ENCODE measurements around the gene ELL2. TPM values are rescaled to one million over a fixed set of nuclear protein-coding genes. Genes with fewer than 3 reads are reported as not detected.

Gene ELL2
- 10 to 100 TPM; 75.0 to 78.6 TPM for total RNA-seq

GRCh38 chr5:95961617-95962474 is at the start of gene ELL2:
Gene ELL2, minus strand, starts transcription at chr5:95961851. Its CDS starts 130 bp downstream, at chr5:95961721.
- Mint-ChIP-seq H3K4me3 (peak within 1 kb of the TSS; percentile 93), H3K4me1 (ENCODE audit: low read depth) (peaks cover 40% of the 10 kb centered on the region), H3K27me3 (ENCODE audit: low read depth) (no peaks in the 10 kb centered on the region), H3K27ac (peak within 1 kb of the TSS; percentile 89), H3K36me3 (ENCODE audit: low read depth) (peaks cover 13% of the 10 kb centered on the region), H3K9me3 (no peaks in the 10 kb centered on the region)
- intact Hi-C loops (cut with micrococcal nuclease): loop anchor here (1.0 to 10.0 kb wide), 19 partner anchors 92 to 1223 kb away; partner anchors contain the start of genes ARSK, CAST, ERAP1 and RFESD
- CTCF ChIA-PET: interaction anchor here (0.7 to 3.9 kb wide), 7 partner anchors 11 to 375 kb away, joined by 3 to 21 read pairs (median 5); no protein-coding TSS in a partner anchor
- DNase-seq: peak; percentile 98

DNA sequence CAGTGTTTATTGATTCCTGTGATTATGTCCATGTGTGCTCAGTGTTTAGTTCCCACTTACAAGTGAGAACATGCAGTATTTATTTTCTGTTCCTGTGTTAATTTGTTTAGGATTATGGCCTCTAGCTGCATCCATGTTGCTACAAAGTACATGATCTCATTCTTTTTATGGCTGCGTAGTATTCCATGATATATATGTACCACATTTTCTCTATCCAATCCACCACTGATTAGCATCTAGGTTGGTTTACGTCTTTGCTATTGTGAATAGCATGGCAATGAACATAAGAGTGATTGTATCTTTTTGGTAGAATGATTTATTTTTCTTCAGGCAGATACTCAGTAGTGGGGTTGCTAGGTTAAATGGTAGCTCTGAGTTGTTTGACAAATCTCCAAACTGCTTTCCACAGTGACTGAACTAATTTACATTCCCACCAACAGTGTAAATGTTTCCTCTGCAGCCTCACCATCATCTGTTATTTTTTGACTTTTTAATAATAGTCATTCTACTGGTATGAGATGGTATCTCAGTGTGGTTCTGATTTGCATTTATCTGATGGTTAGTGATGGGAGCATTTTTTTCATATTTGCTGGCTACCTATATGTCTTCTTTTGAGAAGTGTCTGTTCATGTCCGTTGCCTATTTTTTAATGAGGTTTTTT is 47.5 kb upstream of the ELL2 start:
- Mint-ChIP-seq H3K27ac (no peak overlapping the region), H3K4me3 (no peak overlapping the region), H3K9me3 (peaks cover 5% of the 10 kb centered on the region), H3K27me3 (ENCODE audit: low read depth) (no peaks in the 10 kb centered on the region), H3K4me1 (ENCODE audit: low read depth) (no peaks in the 10 kb centered on the region), H3K36me3 (ENCODE audit: low read depth) (no peaks in the 10 kb centered on the region)
- CTCF ChIA-PET: no interaction called here
- intact Hi-C loops (cut with micrococcal nuclease): no loop called here
- no peak for DNase-seq

DNA sequence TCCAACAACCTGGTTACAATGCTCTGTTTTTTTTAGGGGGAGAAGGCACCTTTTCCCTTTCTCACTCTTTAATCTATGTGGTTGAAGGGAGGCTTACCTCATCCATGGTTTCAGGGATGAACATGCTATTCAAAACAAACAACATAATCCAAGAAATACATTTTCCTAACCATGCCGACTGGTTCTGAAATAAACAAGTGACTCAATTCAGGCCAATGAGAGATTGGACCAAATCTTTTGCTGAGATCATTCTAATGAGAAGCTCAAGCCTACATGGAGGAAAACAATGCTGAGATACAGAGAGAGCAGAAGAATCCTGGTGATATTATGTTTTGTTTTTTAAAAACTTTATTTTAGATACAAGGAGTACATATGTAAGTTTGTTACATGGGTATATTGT is 46.8 kb upstream of the ELL2 start:
- H3K9me3 Mint-ChIP-seq: peaks cover 5% of the 10 kb centered on the region
- no peak overlapping the region for H3K4me3 Mint-ChIP-seq
- CTCF ChIA-PET: no interaction called here
- DNase-seq: no peak
- intact Hi-C loops (cut with micrococcal nuclease): no loop called here
- H3K4me1 Mint-ChIP-seq (ENCODE audit: low read depth): no peaks in the 10 kb centered on the region
- no peak overlapping the region for H3K27ac Mint-ChIP-seq
- H3K36me3 Mint-ChIP-seq (ENCODE audit: low read depth): no peaks in the 10 kb centered on the region
- no peaks in the 10 kb centered on the region for H3K27me3 Mint-ChIP-seq (ENCODE audit: low read depth)

GRCh38 chr5:96007051-96007450 is 45.4 kb upstream of the ELL2 start:
- CTCF ChIA-PET: no interaction called here
- Mint-ChIP-seq H3K4me1 (ENCODE audit: low read depth) (no peaks in the 10 kb centered on the region), H3K27ac (no peak overlapping the region)

GRCh38 chr5:96006291-96006690 is 44.6 kb upstream of the ELL2 start:
- Mint-ChIP-seq H3K36me3 (ENCODE audit: low read depth) (no peaks in the 10 kb centered on the region), H3K4me3 (no peak overlapping the region), H3K4me1 (ENCODE audit: low read depth) (no peaks in the 10 kb centered on the region), H3K27ac (no peak overlapping the region), H3K27me3 (ENCODE audit: low read depth) (no peaks in the 10 kb centered on the region), H3K9me3 (peaks cover 3% of the 10 kb centered on the region)
- intact Hi-C loops (cut with micrococcal nuclease): no loop called here
- DNase-seq: no peak
- CTCF ChIA-PET: interaction anchor here (0.6 to 0.7 kb wide), 2 partner anchors 55 to 96 kb away, joined by 3 read pairs; no protein-coding TSS in a partner anchor

More at GRCh38 chr5:96007051-96007450, 45.4 kb upstream of the ELL2 start:
- intact Hi-C loops (cut with micrococcal nuclease): no loop called here
- DNase-seq: no peak
- Mint-ChIP-seq H3K4me3 (no peak overlapping the region), H3K36me3 (ENCODE audit: low read depth) (no peaks in the 10 kb centered on the region), H3K27me3 (ENCODE audit: low read depth) (no peaks in the 10 kb centered on the region), H3K9me3 (peaks cover 3% of the 10 kb centered on the region)

DNA sequence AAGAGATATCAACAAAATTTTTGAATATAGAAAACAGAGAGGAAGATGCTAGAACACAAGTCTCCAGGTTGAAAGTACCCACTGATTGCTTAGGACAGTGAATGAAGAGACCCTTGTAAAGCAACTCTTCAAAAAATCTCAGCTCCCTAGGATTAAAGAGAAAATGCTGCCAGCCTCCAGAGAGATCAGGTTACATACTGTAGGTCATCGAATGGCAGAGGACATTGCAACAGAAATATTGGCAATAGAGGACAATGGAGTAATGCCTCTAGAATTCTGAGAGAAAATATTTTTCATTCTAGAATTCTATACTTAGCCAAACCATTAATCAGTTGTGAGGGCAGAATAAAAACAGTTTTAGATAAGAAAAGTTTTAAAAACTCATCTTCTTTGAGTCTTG is 43.1 kb upstream of the ELL2 start:
- H3K9me3 Mint-ChIP-seq: peaks cover 3% of the 10 kb centered on the region
- H3K4me3 Mint-ChIP-seq: no peak overlapping the region
- no peaks in the 10 kb centered on the region for H3K36me3 Mint-ChIP-seq (ENCODE audit: low read depth)
- H3K27ac Mint-ChIP-seq: no peak overlapping the region
- H3K4me1 Mint-ChIP-seq (ENCODE audit: low read depth): no peaks in the 10 kb centered on the region
- peaks cover 3% of the 10 kb centered on the region for H3K27me3 Mint-ChIP-seq (ENCODE audit: low read depth)
- CTCF ChIA-PET: no interaction called here
- DNase-seq: no peak
- intact Hi-C loops (cut with micrococcal nuclease): no loop called here

GRCh38 chr5:96004087-96004486 is 42.4 kb upstream of the ELL2 start:
- intact Hi-C loops (cut with micrococcal nuclease): no loop called here
- Mint-ChIP-seq H3K9me3 (peaks cover 3% of the 10 kb centered on the region), H3K4me3 (no peak overlapping the region), H3K27ac (no peak overlapping the region), H3K27me3 (ENCODE audit: low read depth) (peaks cover 6% of the 10 kb centered on the region), H3K36me3 (ENCODE audit: low read depth) (no peaks in the 10 kb centered on the region), H3K4me1 (ENCODE audit: low read depth) (no peaks in the 10 kb centered on the region)
- CTCF ChIA-PET: no interaction called here
- no peak for DNase-seq

- no peak for DNase-seq
- CTCF ChIA-PET: no interaction called here
- intact Hi-C loops (cut with micrococcal nuclease): no loop called here
- no peak overlapping the region for H3K27ac Mint-ChIP-seq
- peaks cover 6% of the 10 kb centered on the region for H3K4me1 Mint-ChIP-seq (ENCODE audit: low read depth)
- H3K27me3 Mint-ChIP-seq (ENCODE audit: low read depth): peaks cover 6% of the 10 kb centered on the region
- H3K4me3 Mint-ChIP-seq: no peak overlapping the region
- no peaks in the 10 kb centered on the region for H3K36me3 Mint-ChIP-seq (ENCODE audit: low read depth)
- no peaks in the 10 kb centered on the region for H3K9me3 Mint-ChIP-seq
These were observed 39.6 kb upstream of the ELL2 start for GRCh38 chr5:96001262-96001661.

GRCh38 chr5:96000308-96000707 is 38.7 kb upstream of the ELL2 start:
- Mint-ChIP-seq H3K4me3 (no peak overlapping the region), H3K9me3 (no peaks in the 10 kb centered on the region), H3K4me1 (ENCODE audit: low read depth) (peaks cover 6% of the 10 kb centered on the region), H3K36me3 (ENCODE audit: low read depth) (no peaks in the 10 kb centered on the region), H3K27ac (no peak overlapping the region), H3K27me3 (ENCODE audit: low read depth) (peaks cover 6% of the 10 kb centered on the region)
- no peak for DNase-seq
- CTCF ChIA-PET: no interaction called here
- intact Hi-C loops (cut with micrococcal nuclease): no loop called here

GRCh38 chr5:95996904-95997723 is 35.5 kb upstream of the ELL2 start:
- no peak for DNase-seq
- CTCF ChIA-PET: no interaction called here
- no peak overlapping the region for H3K27ac Mint-ChIP-seq
- no peak overlapping the region for H3K4me3 Mint-ChIP-seq
- H3K36me3 Mint-ChIP-seq (ENCODE audit: low read depth): no peaks in the 10 kb centered on the region
- intact Hi-C loops (cut with micrococcal nuclease): no loop called here
- peaks cover 9% of the 10 kb centered on the region for H3K27me3 Mint-ChIP-seq (ENCODE audit: low read depth)
- H3K4me1 Mint-ChIP-seq (ENCODE audit: low read depth): peaks cover 6% of the 10 kb centered on the region
- no peaks in the 10 kb centered on the region for H3K9me3 Mint-ChIP-seq

DNA sequence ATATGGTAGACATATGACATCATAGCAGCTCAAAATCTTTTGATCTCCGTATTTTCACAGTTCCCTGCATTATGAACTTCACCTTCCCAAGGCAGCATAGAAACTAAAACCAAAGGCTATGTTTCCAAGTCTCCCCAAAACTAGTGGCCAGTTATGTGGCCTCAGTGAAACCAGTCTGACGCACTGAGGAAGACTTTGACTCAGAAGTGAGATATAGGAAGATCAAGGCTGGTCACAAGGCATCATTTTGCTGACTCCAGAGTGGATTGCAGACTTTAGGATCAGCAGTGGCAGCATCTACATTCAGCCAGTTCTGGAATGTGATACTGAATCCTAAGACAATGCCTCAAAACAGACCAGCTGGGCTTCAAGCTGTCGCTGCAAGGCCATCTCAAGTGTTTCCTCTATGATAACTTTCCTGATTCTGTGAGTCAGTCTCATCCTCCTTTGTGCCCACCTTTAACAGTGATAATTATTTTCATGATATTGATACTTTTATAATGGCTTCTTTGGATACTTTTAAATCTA is 34.4 kb upstream of the ELL2 start:
- DNase-seq: no peak
- Mint-ChIP-seq H3K4me1 (ENCODE audit: low read depth) (peaks cover 6% of the 10 kb centered on the region), H3K36me3 (ENCODE audit: low read depth) (no peaks in the 10 kb centered on the region), H3K9me3 (no peaks in the 10 kb centered on the region), H3K27me3 (ENCODE audit: low read depth) (peaks cover 9% of the 10 kb centered on the region), H3K27ac (no peak overlapping the region), H3K4me3 (no peak overlapping the region)
- CTCF ChIA-PET: interaction anchor here (1.2 kb wide), 1 partner anchor 9 kb away, joined by 3 read pairs; no protein-coding TSS in a partner anchor
- intact Hi-C loops (cut with micrococcal nuclease): no loop called here

DNA sequence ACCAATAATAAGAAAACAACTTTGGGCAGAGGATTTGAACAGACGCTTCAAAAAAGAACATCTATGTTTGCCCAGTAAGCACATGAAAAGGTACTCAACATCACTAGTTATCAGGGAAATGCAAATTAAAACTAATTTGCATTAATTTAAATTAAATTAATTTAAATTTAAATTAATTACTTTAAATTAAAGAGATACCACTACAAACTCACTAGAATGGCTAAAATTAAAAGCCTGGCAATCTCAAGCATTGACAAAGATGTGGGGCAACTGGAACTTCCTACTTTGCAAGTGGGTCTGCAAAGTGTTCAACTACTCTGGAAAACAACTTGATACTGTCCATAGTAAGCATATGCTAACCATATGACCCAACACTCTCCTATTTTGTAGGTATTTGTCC is 32.1 kb upstream of the ELL2 start:
- no peak overlapping the region for H3K4me3 Mint-ChIP-seq
- intact Hi-C loops (cut with micrococcal nuclease): no loop called here

More for the DNA sequence above, 32.1 kb upstream of the ELL2 start:
- H3K4me1 Mint-ChIP-seq (ENCODE audit: low read depth): peaks cover 6% of the 10 kb centered on the region
- no peak overlapping the region for H3K27ac Mint-ChIP-seq
- peaks cover 4% of the 10 kb centered on the region for H3K27me3 Mint-ChIP-seq (ENCODE audit: low read depth)
- no peaks in the 10 kb centered on the region for H3K36me3 Mint-ChIP-seq (ENCODE audit: low read depth)
- no peak for DNase-seq
- no peaks in the 10 kb centered on the region for H3K9me3 Mint-ChIP-seq
- CTCF ChIA-PET: no interaction called here
